HL-60 (cell line): ENCODE measurements around the gene CIC.

Experiments used
- DNase-seq, 2 experiments: peaks; one replicate each; pipeline ENCODE4 v3.0.0-alpha.2; 2010 to 2020; ENCODE audit warnings: low read depth in 1 of 2, low spot score in 1 of 2
- H3K27ac ChIP-seq: fragments of 250-450 bp; sonication (Bioruptor Pico); replicated peaks from 2 replicates; pipeline ENCODE4 v1.5.1; 2020; ENCODE audit warnings: mild to moderate bottlenecking, moderate library complexity
- H3K27me3 ChIP-seq: fragments of 250-450 bp; sonication (Bioruptor Pico); 2 replicates; pipeline ENCODE4 v1.5.1; 2021; ENCODE audit warnings: mild to moderate bottlenecking, moderate library complexity; ENCODE audit not compliant: insufficient read depth, poor library complexity, severe bottlenecking
- H3K4me3 ChIP-seq: replicated peaks from 2 replicates; pipeline ENCODE4 v1.5.1; 2011; ENCODE audit warnings: mild to moderate bottlenecking, control low read depth, low read length; ENCODE audit not compliant: insufficient read depth
- GABPA ChIP-seq: IDR thresholded peaks from 2 replicates; pipeline ENCODE4 v1.6.1; 2012; ENCODE audit warnings: low read depth
- POLR2AphosphoS5 ChIP-seq: IDR thresholded peaks from 2 replicates; pipeline ENCODE4 v1.6.1; 2012; ENCODE audit warnings: low read depth
- SPI1 ChIP-seq: IDR thresholded peaks from 2 replicates; pipeline ENCODE4 v1.6.1; 2012; ENCODE audit warnings: low read depth, mild to moderate bottlenecking, borderline replicate concordance
- TF ChIP-seq, protein P1 (sequence below): IDR thresholded peaks from 2 replicates; pipeline ENCODE4 v1.6.1; 2012; ENCODE audit warnings: low read depth; ENCODE audit not compliant: insufficient replicate concordance
- TF ChIP-seq, protein P2 (sequence below): IDR thresholded peaks from one replicate; pipeline ENCODE4 v1.5.1; 2011; ENCODE audit warnings: low read length, control low read depth, inconsistent platforms; ENCODE audit not compliant: insufficient read depth

The CIC gene

DNA sequence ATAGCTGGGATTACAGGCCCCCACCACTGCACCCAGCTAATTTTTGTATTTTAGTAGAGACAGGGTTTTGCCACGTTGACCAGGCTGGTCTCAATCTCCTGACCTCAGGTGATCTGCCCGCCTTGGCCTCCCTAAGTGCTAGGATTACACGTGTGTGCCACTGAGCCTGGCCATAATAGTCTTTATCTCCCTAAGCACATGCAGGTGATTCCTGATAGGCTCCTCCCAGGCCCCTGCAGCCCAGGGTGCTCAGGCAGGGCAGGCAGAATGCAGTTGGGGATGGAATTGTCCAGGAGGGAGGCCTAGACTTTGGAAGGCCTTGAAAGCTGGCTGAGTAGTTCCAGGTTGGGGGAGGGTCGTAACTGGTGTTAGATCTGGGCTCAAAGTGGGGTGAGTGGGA is 40.4 kb upstream of the CIC start:
- Histone ChIP-seq H3K4me3 (no peak overlapping the region), H3K27ac (no peak overlapping the region), H3K27me3 (no peaks in the 10 kb centered on the region)
- TF ChIP-seq, protein P1, sequence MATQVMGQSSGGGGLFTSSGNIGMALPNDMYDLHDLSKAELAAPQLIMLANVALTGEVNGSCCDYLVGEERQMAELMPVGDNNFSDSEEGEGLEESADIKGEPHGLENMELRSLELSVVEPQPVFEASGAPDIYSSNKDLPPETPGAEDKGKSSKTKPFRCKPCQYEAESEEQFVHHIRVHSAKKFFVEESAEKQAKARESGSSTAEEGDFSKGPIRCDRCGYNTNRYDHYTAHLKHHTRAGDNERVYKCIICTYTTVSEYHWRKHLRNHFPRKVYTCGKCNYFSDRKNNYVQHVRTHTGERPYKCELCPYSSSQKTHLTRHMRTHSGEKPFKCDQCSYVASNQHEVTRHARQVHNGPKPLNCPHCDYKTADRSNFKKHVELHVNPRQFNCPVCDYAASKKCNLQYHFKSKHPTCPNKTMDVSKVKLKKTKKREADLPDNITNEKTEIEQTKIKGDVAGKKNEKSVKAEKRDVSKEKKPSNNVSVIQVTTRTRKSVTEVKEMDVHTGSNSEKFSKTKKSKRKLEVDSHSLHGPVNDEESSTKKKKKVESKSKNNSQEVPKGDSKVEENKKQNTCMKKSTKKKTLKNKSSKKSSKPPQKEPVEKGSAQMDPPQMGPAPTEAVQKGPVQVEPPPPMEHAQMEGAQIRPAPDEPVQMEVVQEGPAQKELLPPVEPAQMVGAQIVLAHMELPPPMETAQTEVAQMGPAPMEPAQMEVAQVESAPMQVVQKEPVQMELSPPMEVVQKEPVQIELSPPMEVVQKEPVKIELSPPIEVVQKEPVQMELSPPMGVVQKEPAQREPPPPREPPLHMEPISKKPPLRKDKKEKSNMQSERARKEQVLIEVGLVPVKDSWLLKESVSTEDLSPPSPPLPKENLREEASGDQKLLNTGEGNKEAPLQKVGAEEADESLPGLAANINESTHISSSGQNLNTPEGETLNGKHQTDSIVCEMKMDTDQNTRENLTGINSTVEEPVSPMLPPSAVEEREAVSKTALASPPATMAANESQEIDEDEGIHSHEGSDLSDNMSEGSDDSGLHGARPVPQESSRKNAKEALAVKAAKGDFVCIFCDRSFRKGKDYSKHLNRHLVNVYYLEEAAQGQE, result no peak
- TF ChIP-seq, protein P2, sequence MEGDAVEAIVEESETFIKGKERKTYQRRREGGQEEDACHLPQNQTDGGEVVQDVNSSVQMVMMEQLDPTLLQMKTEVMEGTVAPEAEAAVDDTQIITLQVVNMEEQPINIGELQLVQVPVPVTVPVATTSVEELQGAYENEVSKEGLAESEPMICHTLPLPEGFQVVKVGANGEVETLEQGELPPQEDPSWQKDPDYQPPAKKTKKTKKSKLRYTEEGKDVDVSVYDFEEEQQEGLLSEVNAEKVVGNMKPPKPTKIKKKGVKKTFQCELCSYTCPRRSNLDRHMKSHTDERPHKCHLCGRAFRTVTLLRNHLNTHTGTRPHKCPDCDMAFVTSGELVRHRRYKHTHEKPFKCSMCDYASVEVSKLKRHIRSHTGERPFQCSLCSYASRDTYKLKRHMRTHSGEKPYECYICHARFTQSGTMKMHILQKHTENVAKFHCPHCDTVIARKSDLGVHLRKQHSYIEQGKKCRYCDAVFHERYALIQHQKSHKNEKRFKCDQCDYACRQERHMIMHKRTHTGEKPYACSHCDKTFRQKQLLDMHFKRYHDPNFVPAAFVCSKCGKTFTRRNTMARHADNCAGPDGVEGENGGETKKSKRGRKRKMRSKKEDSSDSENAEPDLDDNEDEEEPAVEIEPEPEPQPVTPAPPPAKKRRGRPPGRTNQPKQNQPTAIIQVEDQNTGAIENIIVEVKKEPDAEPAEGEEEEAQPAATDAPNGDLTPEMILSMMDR, result no peak
- TF ChIP-seq SPI1 (no peak), POLR2AphosphoS5 (no peak), GABPA (no peak)
- DNase-seq, result no peak

DNA sequence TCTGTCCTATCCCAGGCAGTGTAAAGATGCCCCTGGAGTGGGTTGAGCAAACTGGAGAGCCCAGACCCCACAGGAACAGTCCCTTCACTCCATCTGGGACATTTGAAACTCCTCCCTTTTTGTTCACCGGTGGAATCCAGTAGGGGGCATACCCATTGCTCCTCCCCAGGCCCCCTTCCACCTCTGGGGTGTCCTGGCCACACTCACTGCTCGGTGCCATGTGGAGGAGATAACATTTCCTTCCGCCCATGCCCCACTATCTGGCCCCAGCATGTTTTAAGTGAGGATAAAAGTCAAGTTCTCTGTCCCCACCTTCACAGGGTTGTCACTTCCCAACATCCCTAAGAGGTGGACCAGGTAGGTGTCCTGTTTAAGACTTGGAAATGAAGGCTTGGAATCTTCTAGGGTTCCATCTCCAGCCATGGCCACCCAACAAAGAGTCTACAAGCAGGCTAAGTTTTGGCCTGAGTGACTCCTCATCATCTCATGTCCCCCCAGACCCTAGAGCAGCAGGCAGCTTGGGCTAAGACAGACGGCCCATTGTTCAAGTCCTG is 39.7 kb upstream of the CIC start:
- no peaks in the 10 kb centered on the region for H3K27me3 ChIP-seq
- no peak overlapping the region for H3K4me3 ChIP-seq
- H3K27ac ChIP-seq, result no peak overlapping the region
- no peak for DNase-seq
- TF ChIP-seq POLR2AphosphoS5 (no peak), GABPA (no peak), SPI1 (no peak)
- TF ChIP-seq, protein P2, result no peak
- TF ChIP-seq, protein P1, result no peak

DNA sequence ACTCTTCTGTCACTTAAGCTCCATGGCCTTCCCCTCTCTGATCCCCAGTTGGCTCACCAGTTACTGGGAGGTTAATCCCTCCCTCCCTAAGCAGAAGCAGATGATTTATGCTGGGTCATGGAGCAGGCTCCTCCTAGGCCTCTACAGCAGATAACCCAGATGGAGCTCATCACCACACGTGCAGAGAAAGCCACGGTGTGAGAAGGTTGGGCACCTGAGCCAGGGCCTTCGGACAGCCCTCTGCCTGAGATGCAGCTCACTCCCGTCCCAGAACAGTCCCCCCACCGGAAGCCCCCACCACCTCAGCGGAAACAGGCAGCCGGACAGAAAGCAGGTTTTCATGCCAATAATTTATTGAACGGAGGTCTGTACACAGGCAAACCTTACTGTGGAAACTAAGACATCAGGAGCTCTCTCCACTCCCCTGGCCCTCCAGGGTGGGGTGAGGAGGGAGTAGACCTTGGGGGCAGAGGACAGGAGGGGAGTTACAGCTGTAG is 39.1 kb upstream of the CIC start:
- Histone ChIP-seq H3K27me3 (no peaks in the 10 kb centered on the region), H3K4me3 (no peak overlapping the region), H3K27ac (no peak overlapping the region)
- TF ChIP-seq SPI1 (no peak), GABPA (no peak), POLR2AphosphoS5 (no peak; the same call in none of the 2 replicates)
- TF ChIP-seq, protein P1, result no peak
- TF ChIP-seq, protein P2, result no peak
- DNase-seq, result no peak
